Muscle of back (tissue), 11 donors: ENCODE results near the gene CACNA1G. TPM values are rescaled to one million over a fixed set of nuclear protein-coding genes. Genes with fewer than 3 reads are reported as not detected.
A peak's percentile ranks its signal among the peaks of the same experiment; 100 is the strongest.

ENCODE experiments used
- DNase-seq, 3 donors: peaks; one replicate each; pipeline versions ENCODE4 v3.0.0 to v3.0.0-alpha.2; 2013
- polyA plus RNA-seq, 10 donors: library from polyadenylated mRNA; unstranded; fragments of 120-200 nt; gene quantifications; one replicate each; pipeline ENCODE4 v1.2.1, GENCODE V29; 2013; ENCODE audit not compliant: insufficient read length in 10 of 10

The CACNA1G gene
- polyA plus RNA-seq, 10 donors: 6.4 to 15.2 (median 7.7) TPM

GRCh38 chr17:50533185-50533584 lies 27.3 kb upstream of the CACNA1G start:
- no peak for DNase-seq

- DNase-seq: peak; percentile 38 to 76 (median 66)
Measured at GRCh38 chr17:50533720-50534148, 26.8 kb upstream of the CACNA1G start.

- DNase-seq: no peak
Measured at GRCh38 chr17:50534222-50534978, 26.1 kb upstream of the CACNA1G start.

- DNase-seq: no peak
Measured at GRCh38 chr17:50534979-50535326, 25.6 kb upstream of the CACNA1G start.

GRCh38 chr17:50535407-50535806 lies 25.1 kb upstream of the CACNA1G start:
- no peak for DNase-seq

GRCh38 chr17:50536683-50537646 lies 23.6 kb upstream of the CACNA1G start:
- no peak for DNase-seq

- no peak for DNase-seq
Measured at GRCh38 chr17:50537721-50538548, 22.6 kb upstream of the CACNA1G start.

GRCh38 chr17:50538549-50539410 lies 21.7 kb upstream of the CACNA1G start:
- no peak for DNase-seq

GRCh38 chr17:50539762-50540559 lies 20.6 kb upstream of the CACNA1G start:
- DNase-seq: no peak

- DNase-seq: no peak
Measured at GRCh38 chr17:50540560-50541401, 19.7 kb upstream of the CACNA1G start.

- DNase-seq: no peak
Measured at GRCh38 chr17:50541402-50541715, 19.2 kb upstream of the CACNA1G start.

- DNase-seq: peak; percentile 79 to 95 (median 87)
Measured at GRCh38 chr17:50541716-50542688, 18.5 kb upstream of the CACNA1G start.

- DNase-seq: no peak
Measured at GRCh38 chr17:50542795-50543774, 17.4 kb upstream of the CACNA1G start.

GRCh38 chr17:50544516-50544915 lies 16.0 kb upstream of the CACNA1G start:
- no peak for DNase-seq

- DNase-seq: no peak
Measured at GRCh38 chr17:50545311-50545710, 15.2 kb upstream of the CACNA1G start.

- no peak for DNase-seq
Measured at GRCh38 chr17:50546701-50547034, 13.8 kb upstream of the CACNA1G start.
